HG03159 (cell line): ENCODE data around the gene HLF.

Source experiments
- ATAC-seq: cut with Tn5 transposase; IDR thresholded peaks from one replicate; pipeline ENCODE4 v1.9.1; 2021; ENCODE audit warnings: mild to moderate bottlenecking, moderate library complexity; ENCODE audit not compliant: unreplicated experiment

HLF gene

DNA sequence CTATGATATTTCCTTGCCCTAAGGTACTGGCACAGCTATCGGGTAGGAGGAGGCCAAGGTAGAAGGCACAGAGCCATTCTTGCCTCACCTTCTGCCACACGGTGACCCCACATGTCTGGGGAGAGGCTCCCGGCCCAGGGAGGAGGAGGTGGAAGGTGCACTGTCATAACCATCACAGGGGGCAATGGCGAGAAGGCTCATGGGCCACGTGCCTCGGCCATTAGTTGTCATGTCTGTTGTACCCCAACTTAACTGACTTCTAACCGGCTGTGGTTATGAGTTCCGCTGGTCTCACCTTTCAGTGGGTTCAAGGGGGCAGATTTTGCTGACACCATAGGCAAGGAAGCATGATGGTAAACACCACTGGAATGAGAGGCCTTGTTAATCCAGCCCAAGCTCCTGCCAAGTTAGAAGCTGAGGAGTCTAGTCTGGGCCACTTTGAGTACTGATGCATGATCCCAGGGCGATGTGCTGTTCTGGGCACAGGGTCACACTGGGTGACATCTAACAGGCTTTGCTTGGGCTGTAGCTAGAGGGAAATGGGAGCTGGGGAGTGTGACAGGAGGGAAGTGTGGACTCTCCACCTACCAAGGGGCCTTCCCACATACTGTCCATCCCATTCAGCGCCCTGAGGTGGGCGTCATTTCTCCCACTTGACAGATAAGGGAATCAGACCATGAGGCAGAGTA lies 39.6 kb downstream of the HLF start:
- no peak for ATAC-seq

- no peak for ATAC-seq
These were observed 40.7 kb downstream of the HLF start for GRCh38 chr17:55305321-55306087.

DNA sequence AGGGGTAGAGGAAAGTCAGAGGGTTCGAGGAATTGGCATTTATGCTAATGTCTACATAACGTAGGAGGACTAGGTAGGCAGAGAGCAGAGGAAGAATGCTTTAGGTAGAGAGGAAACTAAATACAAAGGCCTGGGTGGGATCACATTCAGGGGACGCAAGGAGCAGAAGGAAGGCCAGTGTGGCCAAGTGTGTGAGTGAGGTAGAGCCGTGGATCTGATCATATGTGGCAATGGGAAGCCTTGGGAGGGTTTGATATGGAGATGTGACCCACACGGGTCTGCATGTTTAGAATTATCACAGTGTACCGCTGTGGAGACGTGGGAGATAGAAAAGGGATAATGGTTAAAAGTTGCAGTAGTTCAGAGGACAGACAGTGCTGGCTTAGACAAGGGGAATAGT lies 43.1 kb downstream of the HLF start:
- ATAC-seq, result no peak

DNA sequence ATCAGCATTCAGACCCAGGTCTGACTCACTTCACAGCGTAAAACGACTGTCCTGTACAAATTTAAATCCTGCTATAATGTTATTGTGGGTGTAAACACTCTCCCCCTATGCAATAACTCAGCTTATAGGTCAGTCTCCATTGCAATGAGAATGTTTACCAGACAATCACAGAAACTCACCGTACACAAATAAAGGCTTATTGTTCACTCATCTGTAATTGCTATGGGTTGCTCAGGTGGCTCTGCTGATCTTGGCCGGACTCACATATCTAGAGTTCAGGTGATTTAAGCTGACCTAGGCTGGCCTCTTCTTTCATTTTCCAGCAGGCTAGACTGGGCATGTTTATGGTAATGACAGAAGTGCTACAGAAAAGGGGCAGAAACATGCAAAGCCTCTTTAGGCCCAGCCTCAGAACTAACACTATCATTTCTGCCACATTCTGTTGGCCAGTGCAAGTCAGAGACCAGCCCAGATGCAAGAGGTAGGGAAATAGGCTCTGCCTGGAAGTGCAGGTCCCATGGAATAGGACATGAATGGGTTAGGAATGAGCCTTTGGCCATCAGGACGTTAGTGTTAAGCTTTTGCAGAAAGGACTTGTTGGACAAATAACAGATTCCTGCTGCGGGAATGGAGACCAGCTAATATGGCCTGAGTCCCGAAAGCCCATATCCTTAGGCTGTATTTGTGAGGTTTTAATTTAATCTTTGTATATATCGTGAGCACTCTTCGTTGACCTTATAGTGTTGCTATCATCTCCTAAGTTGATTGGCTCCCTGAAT lies 44.0 kb downstream of the HLF start:
- no peak for ATAC-seq

GRCh38 chr17:55311767-55312375 lies 47.1 kb downstream of the HLF start:
- no peak for ATAC-seq

DNA sequence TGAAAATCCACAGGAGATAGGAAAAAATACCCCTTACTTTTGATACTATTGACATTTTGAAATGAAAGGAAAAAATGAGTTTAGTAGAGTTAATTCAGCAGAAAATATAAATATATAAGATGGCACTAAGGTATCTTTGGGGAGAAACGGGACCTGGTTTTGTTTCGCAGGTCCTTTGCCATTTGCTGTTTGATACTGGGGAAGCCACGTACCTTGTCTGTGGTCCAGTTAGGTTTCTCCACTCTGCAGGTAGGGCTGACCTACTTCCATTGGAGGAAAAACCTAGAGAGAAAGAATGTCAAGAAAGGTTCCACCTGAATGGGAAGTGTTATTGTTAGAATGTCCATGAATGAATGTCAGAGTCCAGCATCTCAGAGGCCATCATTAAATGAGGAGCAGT lies 48.1 kb downstream of the HLF start:
- no peak for ATAC-seq

DNA sequence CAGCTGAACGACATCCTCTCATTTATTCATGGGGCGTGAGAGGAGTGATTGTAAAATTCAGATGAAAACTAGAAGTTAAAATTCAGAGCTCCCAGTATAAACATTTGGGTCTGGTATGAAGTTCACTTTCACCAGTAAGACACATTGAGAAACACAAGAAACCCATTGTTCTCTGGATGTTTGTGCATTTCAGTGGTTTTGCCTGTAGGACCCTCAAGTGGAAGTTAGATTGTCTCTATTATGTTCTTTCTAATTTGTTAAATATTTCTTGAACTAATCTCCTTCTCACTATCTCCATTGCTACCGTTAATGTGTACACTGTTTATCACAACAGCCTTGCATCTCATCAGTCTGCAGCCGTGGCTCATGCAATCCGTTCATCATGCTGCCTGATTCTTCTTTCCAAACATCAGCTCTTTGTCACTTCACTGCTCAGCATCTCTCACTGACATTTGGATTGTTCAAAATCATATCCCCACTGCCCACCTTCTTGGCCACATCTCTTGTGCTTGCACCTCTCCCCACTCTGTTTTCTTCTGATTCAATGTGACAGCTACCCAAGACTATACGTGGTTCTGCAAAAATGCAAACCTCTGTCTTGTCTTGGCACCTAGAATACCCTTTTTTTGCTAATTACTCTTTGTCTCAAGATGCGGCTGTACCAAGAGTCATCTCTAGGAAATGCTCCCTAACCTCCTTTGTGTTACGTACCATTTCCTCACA lies 49.5 kb downstream of the HLF start:
- ATAC-seq, result no peak

DNA sequence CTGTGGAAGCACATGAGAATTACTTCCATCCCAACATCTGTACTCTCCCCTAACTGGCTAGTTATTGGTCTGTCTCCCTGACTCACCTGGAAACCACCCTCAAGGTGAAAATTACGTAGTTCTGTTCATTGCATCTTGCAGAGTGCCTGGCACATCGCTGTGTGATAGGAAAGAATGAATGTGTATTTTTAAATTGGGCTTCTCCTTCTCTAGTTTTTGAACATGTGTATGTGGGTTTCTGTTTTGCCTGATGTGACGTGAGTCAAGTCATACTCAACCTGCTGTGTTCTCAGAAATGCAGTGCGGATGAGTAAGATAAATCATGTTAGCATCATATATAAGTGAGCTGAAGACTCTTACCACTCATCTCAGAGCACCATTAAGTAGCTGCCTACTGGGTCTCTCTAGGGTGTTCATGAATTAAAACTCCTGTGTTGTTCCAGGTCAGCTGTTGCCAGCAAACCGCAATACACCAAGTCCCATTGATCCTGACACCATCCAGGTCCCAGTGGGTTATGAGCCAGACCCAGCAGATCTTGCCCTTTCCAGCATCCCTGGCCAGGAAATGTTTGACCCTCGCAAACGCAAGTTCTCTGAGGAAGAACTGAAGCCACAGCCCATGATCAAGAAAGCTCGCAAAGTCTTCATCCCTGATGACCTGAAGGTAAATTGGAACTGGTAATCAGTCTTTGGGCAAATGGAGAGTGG lies 50.2 kb downstream of the HLF start:
- ATAC-seq, result no peak

- ATAC-seq, result no peak
These were observed 51.7 kb downstream of the HLF start for GRCh38 chr17:55316499-55316898.

GRCh38 chr17:55317284-55317683 lies 52.5 kb downstream of the HLF start:
- no peak for ATAC-seq

DNA sequence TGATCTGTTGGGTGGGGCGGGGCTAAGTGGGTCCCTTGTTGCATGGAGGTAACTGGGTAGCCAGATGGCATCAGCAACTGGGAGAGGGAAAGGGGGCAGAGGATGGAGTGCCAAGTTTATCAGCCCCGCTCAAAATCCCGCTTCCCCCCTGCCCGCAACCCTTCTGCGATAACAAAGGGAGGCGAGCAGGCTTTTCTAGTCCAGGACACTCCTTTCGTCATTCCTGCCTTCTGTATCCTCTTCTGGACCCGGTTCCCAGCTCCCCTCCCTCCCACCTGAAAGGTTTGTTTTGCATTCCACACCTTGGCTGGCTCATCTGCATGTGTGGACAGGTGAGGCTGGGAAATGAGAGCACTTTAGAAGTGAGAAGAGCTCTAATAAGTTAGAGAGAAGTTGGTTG lies 53.3 kb downstream of the HLF start:
- ATAC-seq, result no peak

DNA sequence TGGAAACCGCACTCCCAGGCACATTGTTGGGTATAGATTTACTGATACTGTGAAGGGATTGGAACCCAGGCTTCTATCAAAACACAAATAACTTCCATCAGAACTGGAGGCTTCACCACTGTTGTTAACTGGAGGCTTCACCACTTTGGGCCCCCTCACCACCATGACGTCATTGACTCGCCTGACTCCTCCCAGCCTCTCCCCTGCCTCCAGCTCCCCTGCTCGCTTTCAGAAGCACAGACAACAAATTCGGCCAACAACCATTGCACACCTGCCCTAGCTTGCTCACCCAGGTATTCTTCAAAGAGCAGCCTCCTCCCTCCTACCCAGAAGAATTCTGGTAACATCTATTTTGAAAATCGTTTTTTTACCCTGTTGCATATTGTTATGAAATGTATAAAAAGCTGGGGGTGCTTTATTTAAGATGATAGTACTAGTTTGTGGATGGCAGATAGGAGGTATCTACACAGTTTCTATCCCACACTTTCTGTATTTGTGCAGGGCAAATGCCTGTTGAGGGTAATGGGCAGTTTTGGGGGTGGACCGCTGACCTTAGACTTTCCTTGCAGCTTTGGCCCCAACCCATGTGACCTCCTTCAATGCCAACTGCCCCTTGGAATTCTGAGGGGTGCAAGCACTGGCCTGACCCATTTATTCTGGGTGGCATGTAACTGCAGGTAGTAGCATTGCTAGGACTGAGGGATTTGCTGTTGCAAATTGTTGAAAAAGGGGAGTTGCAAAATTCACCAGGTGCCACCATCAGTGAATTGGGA lies 54.1 kb downstream of the HLF start:
- no peak for ATAC-seq

DNA sequence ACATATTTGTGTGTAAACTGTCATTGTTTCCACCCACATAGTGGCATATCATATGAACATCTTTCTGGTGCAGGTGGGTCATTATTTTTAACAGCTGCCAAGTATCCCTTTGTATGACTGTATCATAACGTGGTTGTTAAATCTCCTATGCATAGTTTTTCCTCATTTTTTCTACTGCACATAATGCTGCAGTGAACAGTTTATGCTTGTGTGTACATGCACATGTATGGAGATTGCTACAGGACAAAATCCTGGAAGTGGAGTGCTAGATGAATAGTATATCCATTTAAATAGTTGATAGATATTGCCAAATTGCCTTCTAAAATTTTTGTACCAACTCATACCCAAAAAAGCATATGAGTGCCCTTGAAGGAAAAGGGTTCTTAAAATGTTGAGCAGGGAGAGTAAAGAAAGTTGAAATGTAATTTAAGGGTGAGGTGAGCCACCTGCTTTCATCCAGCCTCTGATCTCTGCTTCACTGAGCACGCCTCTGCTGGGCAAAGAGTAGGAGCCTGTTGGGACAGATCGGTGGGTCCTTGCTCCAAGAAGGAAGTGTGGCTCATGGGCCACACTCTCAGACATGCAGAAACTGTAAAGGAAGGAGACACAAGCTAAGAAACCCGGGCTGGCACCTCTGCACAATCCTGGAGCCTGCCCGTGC lies 55.3 kb downstream of the HLF start:
- no peak for ATAC-seq

DNA sequence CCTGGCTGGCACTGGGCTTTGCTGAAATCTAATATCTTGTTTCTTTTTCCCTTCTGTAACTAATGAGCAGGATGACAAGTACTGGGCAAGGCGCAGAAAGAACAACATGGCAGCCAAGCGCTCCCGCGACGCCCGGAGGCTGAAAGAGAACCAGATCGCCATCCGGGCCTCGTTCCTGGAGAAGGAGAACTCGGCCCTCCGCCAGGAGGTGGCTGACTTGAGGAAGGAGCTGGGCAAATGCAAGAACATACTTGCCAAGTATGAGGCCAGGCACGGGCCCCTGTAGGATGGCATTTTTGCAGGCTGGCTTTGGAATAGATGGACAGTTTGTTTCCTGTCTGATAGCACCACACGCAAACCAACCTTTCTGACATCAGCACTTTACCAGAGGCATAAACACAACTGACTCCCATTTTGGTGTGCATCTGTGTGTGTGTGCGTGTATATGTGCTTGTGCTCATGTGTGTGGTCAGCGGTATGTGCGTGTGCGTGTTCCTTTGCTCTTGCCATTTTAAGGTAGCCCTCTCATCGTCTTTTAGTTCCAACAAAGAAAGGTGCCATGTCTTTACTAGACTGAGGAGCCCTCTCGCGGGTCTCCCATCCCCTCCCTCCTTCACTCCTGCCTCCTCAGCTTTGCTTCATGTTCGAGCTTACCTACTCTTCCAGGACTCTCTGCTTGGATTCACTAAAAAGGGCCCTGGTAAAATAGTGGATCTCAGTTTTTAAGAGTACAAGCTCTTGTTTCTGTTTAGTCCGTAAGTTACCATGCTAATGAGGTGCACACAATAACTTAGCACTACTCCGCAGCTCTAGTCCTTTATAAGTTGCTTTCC lies 56.0 kb downstream of the HLF start:
- no peak for ATAC-seq

GRCh38 chr17:55321427-55322060 lies 56.8 kb downstream of the HLF start:
- no peak for ATAC-seq

- no peak for ATAC-seq
These were observed 57.8 kb downstream of the HLF start for GRCh38 chr17:55322453-55322985.
